A549 treated with CORT108297 at 1 μM for 4 hours (cell line): ENCODE results near the gene UBE2I. TPM values are rescaled to one million over a fixed set of nuclear protein-coding genes. Genes with fewer than 3 reads are reported as not detected.

Experiments
- total RNA-seq: library from RNA; stranded (reverse); fragments of 200-300 nt; extraction: Qiagen RNA extraction; gene quantifications from 5 replicates; pipeline ENCODE4 v1.2.3, GENCODE V29; 2022

UBE2I gene
- 156 to 190 TPM (median 161 TPM) in 5 replicates for total RNA-seq

DNA sequence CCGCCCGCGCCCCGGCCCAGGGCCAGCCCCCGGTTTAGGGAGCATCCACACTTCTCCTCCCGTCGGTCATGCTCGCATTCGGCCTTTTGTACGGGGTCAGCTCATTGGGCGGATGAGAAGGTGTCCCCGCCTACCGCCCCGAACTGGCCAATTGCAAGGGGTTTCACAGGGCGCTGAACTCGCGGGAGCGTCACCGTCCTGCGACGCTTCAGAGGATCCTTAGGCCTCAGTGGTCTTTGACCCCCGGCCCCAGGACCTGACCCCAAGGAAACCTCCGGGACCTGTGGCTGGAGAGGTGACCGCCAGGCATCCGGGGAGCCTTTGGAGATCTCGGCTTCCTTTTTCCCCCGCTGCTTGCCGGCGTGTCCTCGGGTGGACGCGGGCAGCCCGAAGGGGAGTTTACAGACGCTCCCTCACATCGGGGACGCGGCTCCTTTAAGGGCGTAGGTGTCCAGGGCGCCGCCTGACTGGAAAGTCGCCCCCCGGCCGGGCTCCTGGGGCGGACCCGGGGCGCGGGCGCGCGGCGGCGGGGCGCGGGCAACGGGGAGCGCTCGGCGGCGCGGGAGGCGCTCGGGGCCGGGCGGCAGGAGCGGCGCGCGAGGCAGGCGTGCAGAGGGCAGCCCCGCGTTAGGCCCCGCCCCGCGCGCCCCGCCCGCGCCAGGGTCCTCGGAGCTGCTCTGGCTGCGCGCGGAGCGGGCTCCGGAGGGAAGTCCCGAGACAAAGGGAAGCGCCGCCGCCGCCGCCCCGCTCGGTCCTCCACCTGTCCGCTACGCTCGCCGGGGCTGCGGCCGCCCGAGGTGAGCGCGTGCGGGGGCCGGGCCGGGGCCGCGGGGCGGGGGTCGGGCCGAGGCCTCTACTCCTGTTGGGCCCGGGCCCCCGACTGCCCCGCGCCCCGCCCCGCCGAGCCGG lies at the start of gene UBE2I:
Gene UBE2I (plus strand): TSS at position 660 of the 909 bp plus-strand sequence. CDS start 4,395 bp downstream, outside the sequence.

DNA sequence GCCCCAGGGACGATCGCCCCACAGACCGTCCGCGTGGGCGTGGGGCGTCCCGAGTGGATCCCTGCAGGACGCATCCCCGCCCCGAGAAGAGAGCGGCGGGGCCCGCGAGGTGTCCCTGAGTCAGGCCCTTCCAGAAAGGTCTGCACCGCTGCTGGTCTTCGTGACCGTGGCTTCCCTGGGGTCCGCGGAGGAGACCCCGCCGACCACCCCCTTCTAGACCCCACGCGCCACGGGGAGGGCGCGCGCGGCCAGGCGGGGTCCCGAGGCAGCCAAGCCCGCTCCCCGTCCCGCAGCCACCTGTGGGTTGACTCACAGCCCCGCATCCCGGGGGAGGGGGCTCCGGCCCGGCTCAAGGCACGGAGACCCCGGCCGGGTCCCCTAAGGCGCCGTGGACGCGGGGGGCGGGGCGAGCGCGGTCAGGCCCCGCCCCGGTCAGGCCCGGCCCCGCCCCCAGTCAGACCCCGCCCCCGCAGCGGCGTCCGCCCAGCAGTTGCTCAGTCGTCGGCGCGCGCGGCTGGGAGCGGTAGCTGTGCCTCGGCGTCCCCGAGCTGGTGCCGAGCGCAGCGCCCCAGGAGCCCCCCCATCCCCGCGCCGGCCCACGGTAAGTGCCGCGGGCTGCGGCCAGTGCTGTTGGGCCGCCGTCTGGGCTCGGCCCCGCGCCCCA lies 23.8 kb downstream of the UBE2I start, which contains the start of gene BAIAP3:
Gene BAIAP3 (plus strand): TSS at position 497 of the 664 bp plus-strand sequence. CDS start 4,905 bp downstream, outside the sequence.

GRCh38 chr16:1351582-1352362 lies 42.3 kb downstream of the UBE2I start, which contains the start of the genes GNPTG and TSR3:
GNPTG (plus strand) TSS chr16:1351931; CDS start chr16:1351966, 35 bp downstream.
TSR3 (minus strand) TSS chr16:1351878; CDS start chr16:1351804, 74 bp downstream.

Other genes with a start within 250 kb of the UBE2I start
- gene SSTR5, start 236.9 kb upstream of the UBE2I start, total RNA-seq = 0.25 to 0.37 TPM (median 0.33 TPM) in 5 replicates
- not detected in 5 replicates for gene C1QTNF8, start 213.4 kb upstream of the UBE2I start, total RNA-seq
- 8.9 to 14.7 TPM (median 13.9 TPM) in 5 replicates for gene CACNA1H, start 156.5 kb upstream of the UBE2I start, total RNA-seq
- 0.08 to 0.24 TPM (median 0.13 TPM) in 3 of 5 replicates, not detected in the others for gene TPSG1, start 84.4 kb upstream of the UBE2I start, total RNA-seq
- gene TPSB2, start 79.5 kb upstream of the UBE2I start, total RNA-seq = 0.09 to 0.15 TPM (median 0.12 TPM) in 3 of 5 replicates, not detected in the others
- 0.13 TPM in 1 of 5 replicates, not detected in the others for gene TPSAB1, start 68.9 kb upstream of the UBE2I start, total RNA-seq
- not detected in 5 replicates for gene TPSD1, start 53.6 kb upstream of the UBE2I start, total RNA-seq
- gene BAIAP3, start 24.0 kb downstream of the UBE2I start, total RNA-seq = 0.38 to 1.3 TPM (median 1.0 TPM) in 5 replicates
- 54.7 to 102 TPM (median 97.7 TPM) in 5 replicates for gene TSR3, start 42.2 kb downstream of the UBE2I start, total RNA-seq
- gene GNPTG, start 42.3 kb downstream of the UBE2I start, total RNA-seq = 27.0 to 40.3 TPM (median 36.2 TPM) in 5 replicates
- 25.1 to 45.3 TPM (median 44.6 TPM) in 5 replicates for gene UNKL, start 105.1 kb downstream of the UBE2I start, total RNA-seq
- 33.3 to 40.0 TPM (median 37.9 TPM) in 5 replicates for gene UQCC4, start 111.1 kb downstream of the UBE2I start, total RNA-seq
- gene PERCC1, start 121.4 kb downstream of the UBE2I start, total RNA-seq = not detected in 5 replicates
- 0.11 to 0.51 TPM (median 0.46 TPM) in 4 of 5 replicates, not detected in the other for gene CCDC154, start 134.9 kb downstream of the UBE2I start, total RNA-seq
- 53.9 to 85.2 TPM (median 80.1 TPM) in 5 replicates for gene CLCN7, start 165.4 kb downstream of the UBE2I start, total RNA-seq
- not detected in 5 replicates for gene PTX4, start 179.3 kb downstream of the UBE2I start, total RNA-seq
- 23.9 to 48.2 TPM (median 45.1 TPM) in 5 replicates for gene TELO2, start 183.7 kb downstream of the UBE2I start, total RNA-seq
- gene TMEM204, start 224.0 kb downstream of the UBE2I start, total RNA-seq = not detected in 5 replicates